ENCODE data around the gene GSDME. TPM values are rescaled to one million over a fixed set of nuclear protein-coding genes. Genes with fewer than 3 reads are reported as not detected.

The GSDME gene
- total RNA-seq, 1 donor from 2014 or later: 22.3 TPM

GRCh38 chr7:24755541-24756407 is 1.5 kb downstream of the GSDME start:
- H3K4me1 Mint-ChIP-seq (ENCODE audit: low read depth): peaks cover 21% of the 10 kb centered on the region
- H3K36me3 Mint-ChIP-seq (ENCODE audit: insufficient read depth): no peaks in the 10 kb centered on the region
- H3K4me3 Mint-ChIP-seq (ENCODE audit: low read depth): peak overlapping the region; percentile 89
- TF ChIP-seq CTCF (IDR thresholded peaks at IDR 0.05; ENCODE audit: unreplicated experiment): no peak
- H3K9me3 Mint-ChIP-seq (ENCODE audit: low read depth): no peaks in the 10 kb centered on the region
- no peak overlapping the region for H3K27ac Mint-ChIP-seq
- H3K27me3 Mint-ChIP-seq: peaks cover 32% of the 10 kb centered on the region
- DNase-seq (ENCODE audit: low spot score, unreplicated experiment): no peak

GRCh38 chr7:24754906-24755506 is 2.3 kb downstream of the GSDME start:
- peaks cover 32% of the 10 kb centered on the region for H3K27me3 Mint-ChIP-seq
- no peak overlapping the region for H3K27ac Mint-ChIP-seq
- H3K4me1 Mint-ChIP-seq (ENCODE audit: low read depth): peaks cover 21% of the 10 kb centered on the region
- no peaks in the 10 kb centered on the region for H3K36me3 Mint-ChIP-seq (ENCODE audit: insufficient read depth)
- no peak for DNase-seq (ENCODE audit: low spot score, unreplicated experiment)
- H3K9me3 Mint-ChIP-seq (ENCODE audit: low read depth): peaks cover under 1% of the 10 kb centered on the region
- no peak overlapping the region for H3K4me3 Mint-ChIP-seq (ENCODE audit: low read depth)
- no peak for TF ChIP-seq CTCF (IDR thresholded peaks at IDR 0.05; ENCODE audit: unreplicated experiment)

GRCh38 chr7:24752073-24752800 is 5.0 kb downstream of the GSDME start:
- Mint-ChIP-seq H3K27ac (peak overlapping the region; percentile 50), H3K36me3 (ENCODE audit: insufficient read depth) (peaks cover 7% of the 10 kb centered on the region), H3K4me3 (ENCODE audit: low read depth) (no peak overlapping the region), H3K9me3 (ENCODE audit: low read depth) (peaks cover 3% of the 10 kb centered on the region), H3K27me3 (peaks cover 16% of the 10 kb centered on the region), H3K4me1 (ENCODE audit: low read depth) (peaks cover 18% of the 10 kb centered on the region)
- DNase-seq (ENCODE audit: low spot score, unreplicated experiment): no peak
- no peak for TF ChIP-seq CTCF (IDR thresholded peaks at IDR 0.05; ENCODE audit: unreplicated experiment)

GRCh38 chr7:24751484-24751883 is 5.8 kb downstream of the GSDME start:
- Mint-ChIP-seq H3K27me3 (peaks cover 14% of the 10 kb centered on the region), H3K27ac (no peak overlapping the region), H3K4me1 (ENCODE audit: low read depth) (peaks cover 15% of the 10 kb centered on the region), H3K9me3 (ENCODE audit: low read depth) (peaks cover 3% of the 10 kb centered on the region), H3K4me3 (ENCODE audit: low read depth) (no peak overlapping the region), H3K36me3 (ENCODE audit: insufficient read depth) (peaks cover 9% of the 10 kb centered on the region)
- TF ChIP-seq CTCF (IDR thresholded peaks at IDR 0.05; ENCODE audit: unreplicated experiment): no peak
- no peak for DNase-seq (ENCODE audit: low spot score, unreplicated experiment)

- Mint-ChIP-seq H3K27ac (no peak overlapping the region), H3K4me1 (ENCODE audit: low read depth) (peaks cover 13% of the 10 kb centered on the region), H3K9me3 (ENCODE audit: low read depth) (peaks cover 3% of the 10 kb centered on the region), H3K4me3 (ENCODE audit: low read depth) (no peak overlapping the region), H3K36me3 (ENCODE audit: insufficient read depth) (peaks cover 12% of the 10 kb centered on the region), H3K27me3 (peaks cover 5% of the 10 kb centered on the region)
- no peak for DNase-seq (ENCODE audit: low spot score, unreplicated experiment)
- no peak for TF ChIP-seq CTCF (IDR thresholded peaks at IDR 0.05; ENCODE audit: unreplicated experiment)
Measured at GRCh38 chr7:24750441-24751055, 6.7 kb downstream of the GSDME start.

All from progenitor cell of endocrine pancreas (in vitro differentiated cells).